ENCODE measurements around the gene FAM236C. TPM values are rescaled to one million over a fixed set of nuclear protein-coding genes. Genes with fewer than 3 reads are reported as not detected.
"Not testable (repeated sequence)": the region's sequence is repeated elsewhere in the genome, so short reads cannot be mapped to it uniquely, and the experiment has no call there.

Gene FAM236C
- total and polyA plus RNA-seq, 5 donors, result not detected

GRCh38 chrX:72959971-72960370, 47.6 kb downstream of the FAM236C start:
- H3K9me3 ChIP-seq (ENCODE audit: control insufficient read depth, low read length); H3K27ac ChIP-seq (ENCODE audit: low read length); H3K4me1 ChIP-seq (ENCODE audit: control insufficient read depth, insufficient read depth, low read length); DNase-seq; ATAC-seq; H3K27me3 ChIP-seq (ENCODE audit: control insufficient read depth, insufficient read depth); H3K4me3 ChIP-seq (ENCODE audit: low read length); intact Hi-C loops (cut with DNase I): not testable (repeated sequence)
- no CpG with 5 or more reads among the region's 9 CpGs for whole genome bisulfite sequencing

Other genes starting within 250 kb of the FAM236C start
- gene PHKA1, start 198.3 kb upstream of the FAM236C start, total RNA-seq, result 10 to 100 TPM in 3 of 4 donors, 1 to 10 TPM in 1; 9.9 to 12.2 (median 11.5) TPM
- gene PHKA1, start 198.3 kb upstream of the FAM236C start, polyA plus RNA-seq, result 4.4 TPM
- not detected for gene DMRTC1B, start 135.7 kb upstream of the FAM236C start, total RNA-seq
- gene DMRTC1B, start 135.7 kb upstream of the FAM236C start, polyA plus RNA-seq, result 0.14 TPM
- gene FAM236B, start 130.0 kb upstream of the FAM236C start, total RNA-seq, result not detected
- gene FAM236B, start 130.0 kb upstream of the FAM236C start, polyA plus RNA-seq, result not detected
- gene FAM236D, start 104.4 kb upstream of the FAM236C start, total RNA-seq, result not detected
- not detected for gene FAM236D, start 104.4 kb upstream of the FAM236C start, polyA plus RNA-seq
- not detected for gene FAM236A, start 25.6 kb downstream of the FAM236C start, total RNA-seq
- not detected for gene FAM236A, start 25.6 kb downstream of the FAM236C start, polyA plus RNA-seq
- under 1 TPM in 1 of 4 donors, not detected in 3; 0.26 TPM for gene DMRTC1, start 31.2 kb downstream of the FAM236C start, total RNA-seq
- gene DMRTC1, start 31.2 kb downstream of the FAM236C start, polyA plus RNA-seq, result not detected
- gene PABPC1L2B, start 90.3 kb downstream of the FAM236C start, total RNA-seq, result not detected
- not detected for gene PABPC1L2B, start 90.3 kb downstream of the FAM236C start, polyA plus RNA-seq
- gene PABPC1L2A, start 166.9 kb downstream of the FAM236C start, total RNA-seq, result not detected
- gene PABPC1L2A, start 166.9 kb downstream of the FAM236C start, polyA plus RNA-seq, result not detected